CD14-positive monocyte (primary cell): ENCODE data around the gene YWHAE. TPM values are rescaled to one million over a fixed set of nuclear protein-coding genes. Genes with fewer than 3 reads are reported as not detected.

Experiments used
- DNase-seq, 3 donors: peaks; one replicate each; pipeline ENCODE4 v3.0.0-alpha.2; 2011 to 2022
- H2AFZ ChIP-seq: 2 replicates; pipeline ENCODE4 v1.6.0; 2012; ENCODE audit warnings: mild to moderate bottlenecking, low read depth, low read length, inconsistent platforms; ENCODE audit not compliant: insufficient read depth, poor library complexity, severe bottlenecking
- H3K27ac ChIP-seq, 2 donors: 1 replicate in 1 of 2; 2 replicates in 1 of 2; pipeline ENCODE4 v1.5.1; 2012 to 2013; ENCODE audit warnings: low read length in 2 of 2, control low read depth in 1 of 2, inconsistent platforms in 1 of 2, low read depth in 1 of 2, mild to moderate bottlenecking in 1 of 2
- H3K27me3 ChIP-seq, 2 donors: one replicate each; pipeline versions ENCODE4 v1.6.0 to v1.6.1; 2011 to 2013; ENCODE audit warnings: low read length in 2 of 2; ENCODE audit not compliant: control insufficient read depth in 2 of 2, insufficient read depth in 2 of 2
- H3K36me3 ChIP-seq, 2 donors: replicated peaks in 1 of 2; 1 replicate in 1 of 2; 2 replicates in 1 of 2; pipeline versions ENCODE4 v1.5.1 to v1.6.1; 2012 to 2013; ENCODE audit warnings: low read length in 2 of 2, control low read depth in 1 of 2, inconsistent platforms in 1 of 2, mild to moderate bottlenecking in 1 of 2; ENCODE audit not compliant: insufficient read depth in 2 of 2, control insufficient read depth in 1 of 2
- H3K4me1 ChIP-seq, 2 donors: 1 replicate in 1 of 2; 2 replicates in 1 of 2; pipeline versions ENCODE4 v1.5.1 to v1.6.1; 2012 to 2013; ENCODE audit warnings: low read length in 2 of 2, control low read depth in 1 of 2, inconsistent platforms in 1 of 2, mild to moderate bottlenecking in 1 of 2, moderate library complexity in 1 of 2; ENCODE audit not compliant: insufficient read depth in 2 of 2, control insufficient read depth in 1 of 2
- H3K4me2 ChIP-seq: replicated peaks from 2 replicates; pipeline ENCODE3; 2012; ENCODE audit warnings: low read length, moderate library complexity, mild to moderate bottlenecking; ENCODE audit not compliant: poor library complexity, severe bottlenecking; ENCODE audit errors: extremely low read depth
- H3K4me3 ChIP-seq, 3 experiments: fragments of 200-600 bp in 1 of 3; sonication (generic) in 1 of 3; replicated peaks in 1 of 3; 1 replicate in 2 of 3; 2 replicates in 1 of 3; pipeline ENCODE4 v1.5.1; 2011 to 2013; ENCODE audit warnings: low read length in 3 of 3, mild to moderate bottlenecking in 3 of 3, control low read depth in 2 of 3, low read depth in 2 of 3, inconsistent platforms in 1 of 3, moderate library complexity in 1 of 3
- H3K79me2 ChIP-seq: 2 replicates; pipeline ENCODE4 v1.6.0; 2012; ENCODE audit warnings: mild to moderate bottlenecking, control low read depth, inconsistent platforms, low read length, moderate library complexity; ENCODE audit not compliant: insufficient read depth
- H3K9ac ChIP-seq: 2 replicates; pipeline ENCODE4 v1.6.0; 2017; ENCODE audit warnings: low read length, mild to moderate bottlenecking; ENCODE audit not compliant: insufficient read depth, poor library complexity, severe bottlenecking
- H3K9me3 ChIP-seq, 2 donors: replicated peaks in 1 of 2; 1 replicate in 1 of 2; 2 replicates in 1 of 2; pipeline versions ENCODE4 v1.5.1 to v1.6.1; 2012 to 2013; ENCODE audit warnings: low read length in 2 of 2, control low read depth in 1 of 2; ENCODE audit not compliant: control insufficient read depth in 1 of 2, insufficient read depth in 1 of 2
- H4K20me1 ChIP-seq: 2 replicates; pipeline ENCODE4 v1.6.0; 2012; ENCODE audit warnings: mild to moderate bottlenecking, low read length, control low read depth, moderate library complexity; ENCODE audit not compliant: insufficient read depth
- H3K27ac Mint-ChIP-seq, 7 donors: one replicate each; pipeline ENCODE4 v1.8.0; 2020; ENCODE audit warnings: mild to moderate bottlenecking in 7 of 7, mixed read lengths in 7 of 7, moderate library complexity in 6 of 7, inconsistent platforms in 2 of 7
- H3K27me3 Mint-ChIP-seq, 3 donors: one replicate each; pipeline ENCODE4 v1.8.0; 2021 to 2022; ENCODE audit warnings: low read depth in 3 of 3, mild to moderate bottlenecking in 3 of 3, mixed read lengths in 3 of 3, moderate library complexity in 3 of 3, inconsistent platforms in 1 of 3
- H3K36me3 Mint-ChIP-seq, 2 donors: one replicate each; pipeline ENCODE4 v1.8.0; 2020; ENCODE audit warnings: mixed read lengths in 2 of 2, inconsistent platforms in 1 of 2, mild to moderate bottlenecking in 1 of 2
- H3K4me1 Mint-ChIP-seq: one replicate; pipeline ENCODE4 v1.8.0; 2020; ENCODE audit warnings: mild to moderate bottlenecking, mixed read lengths
- H3K4me3 Mint-ChIP-seq, 2 donors: one replicate each; pipeline ENCODE4 v1.8.0; 2020; ENCODE audit warnings: mild to moderate bottlenecking in 2 of 2, mixed read lengths in 2 of 2, moderate library complexity in 1 of 2
- H3K9me3 Mint-ChIP-seq, 7 donors: one replicate each; pipeline ENCODE4 v1.8.0; 2020 to 2022; ENCODE audit warnings: mixed read lengths in 7 of 7, mild to moderate bottlenecking in 6 of 7, moderate library complexity in 6 of 7, inconsistent platforms in 2 of 7
- CTCF ChIP-seq: fragments of 200-600 bp; IDR thresholded peaks from one replicate; pipeline ENCODE4 v1.8.0; 2022; ENCODE audit warnings: antibody characterized with exemption, mild to moderate bottlenecking
- WGBS: methylation state at CpG from one replicate; pipeline ENCODE4 v1.1.5; 2013; ENCODE audit warnings: missing lambda C conversion rate; ENCODE audit not compliant: insufficient coverage; 5-methylcytosine and 5-hydroxymethylcytosine counted together
- intact Hi-C, 2 donors: fragments of 100-400 bp; cut with micrococcal nuclease; formaldehyde crosslinking; loops; one replicate each; pipeline versions ENCODE4 v1.15.0 to v1.15.1; 2023
- polyA minus RNA-seq: library from RNA; depleted of rRNA, polyadenylated mRNA; stranded (reverse); fragments of >200 nt; gene quantifications from 2 replicates; pipeline ENCODE4 v1.2.3, GENCODE V29; 2012
- polyA plus RNA-seq, 3 donors: library from polyadenylated mRNA; depleted of rRNA in 1 of 3; unstranded in 2 of 3; stranded (reverse) in 1 of 3; fragments of 300-500 nt in 2 of 3; fragments of >200 nt in 1 of 3; fragmentation: Illumina TruSeq in 2 of 3; gene quantifications; 1 replicate in 2 of 3; 2 replicates in 1 of 3; pipeline ENCODE4 v1.2.3, GENCODE V29; 2012 to 2021
- total RNA-seq, 12 experiments: library from RNA in 1 of 12; stranded (reverse) in 1 of 12; fragments of 120-200 nt in 1 of 12; gene quantifications; one replicate each; pipeline ENCODE4 v1.2.4 and lab custom pipeline; 2013 to 2026; ENCODE audit warnings: mixed read lengths in 6 of 12, inconsistent platforms in 1 of 12

Gene YWHAE
- total RNA-seq (2013): 107 TPM
- polyA plus RNA-seq: 100 to 1,000 TPM; 165 to 185 (median 168) TPM
- 58.3 and 100 TPM in 2 replicates for polyA minus RNA-seq
- total RNA-seq (lab: John Stamatoyannopoulos, UW): 114 to 311 (median 128) reads per million in 11 experiments

GRCh38 chr17:1399679-1400512 lies at the start of gene YWHAE:
Gene YWHAE (minus strand): TSS chr17:1400222. CDS start chr17:1400110, 112 bp downstream.
- peaks cover 55% of the 10 kb centered on the region for H4K20me1 ChIP-seq
- DNase-seq: peak; percentile 92 to 96 (median 96)
- H3K4me1 ChIP-seq: peaks cover 35 to 41% of the 10 kb centered on the region in 2 donors
- H3K79me2 ChIP-seq: peaks cover 53% of the 10 kb centered on the region
- 0% methylated on average over 74 of the region's 82 CpGs for WGBS
- Mint-ChIP-seq H3K4me3 (peak within 1 kb of the TSS; percentile 96 to 97), H3K36me3 (peaks cover 0 to 14% of the 10 kb centered on the region in 2 donors), H3K27ac (peak within 1 kb of the TSS; percentile 97 to 99 (median 99)), H3K4me1 (peaks cover 42% of the 10 kb centered on the region), H3K27me3 (peaks cover 2 to 9% (median 3%) of the 10 kb centered on the region in 3 donors), H3K9me3 (no peaks in the 10 kb centered on the region)
- H2AFZ ChIP-seq: peak within 1 kb of the TSS; percentile 93
- no peaks in the 10 kb centered on the region for H3K27me3 ChIP-seq
- peaks cover 0 to 5% of the 10 kb centered on the region in 2 donors for H3K36me3 ChIP-seq
- H3K4me2 ChIP-seq: peak within 1 kb of the TSS; percentile 98
- H3K4me3 ChIP-seq: peak within 1 kb of the TSS; percentile 81 to 100 (median 85)
- no peak for TF ChIP-seq CTCF
- peak within 1 kb of the TSS; percentile 88 for H3K9ac ChIP-seq
- H3K9me3 ChIP-seq: no peaks in the 10 kb centered on the region
- H3K27ac ChIP-seq: peak within 1 kb of the TSS; percentile 86 to 91
- intact Hi-C loops: loop anchor here (5.0 kb wide), 3 partner anchors 33 to 62 kb away; no protein-coding TSS in a partner anchor

- Histone ChIP-seq H4K20me1 (peaks cover 100% of the 10 kb centered on the region), H3K9me3 (no peaks in the 10 kb centered on the region), H3K27me3 (no peaks in the 10 kb centered on the region), H3K36me3 (peaks cover 17 to 54% of the 10 kb centered on the region in 2 donors), H3K4me3 (no peak overlapping the region), H3K79me2 (peaks cover 100% of the 10 kb centered on the region), H3K9ac (no peak overlapping the region), H3K4me1 (peaks cover 21 to 30% of the 10 kb centered on the region in 2 donors), H2AFZ (no peak overlapping the region), H3K4me2 (no peak overlapping the region), H3K27ac (no peak overlapping the region)
- no peak for DNase-seq
- peaks cover 46% of the 10 kb centered on the region for H3K4me1 Mint-ChIP-seq
- intact Hi-C loops: loop anchor here in 1 of 2 donors (5.0 kb wide), 1 partner anchor 53 kb away; no protein-coding TSS in a partner anchor
- WGBS: no CpG with 5 or more reads among the region's 5 CpGs
- no peak overlapping the region for H3K4me3 Mint-ChIP-seq
- H3K9me3 Mint-ChIP-seq: no peaks in the 10 kb centered on the region
- H3K27me3 Mint-ChIP-seq: peaks cover 0 to 3% (median 1%) of the 10 kb centered on the region in 3 donors
- peaks cover 25 to 77% of the 10 kb centered on the region in 2 donors for H3K36me3 Mint-ChIP-seq
- H3K27ac Mint-ChIP-seq: peak overlapping the region in 1 of 7 donors; percentile 53
- TF ChIP-seq CTCF: no peak
These were observed 49.5 kb upstream of the YWHAE start for GRCh38 chr17:1449412-1449967.
